ENCODE measurements around the gene DNASE1L3. TPM values are rescaled to one million over a fixed set of nuclear protein-coding genes. Genes with fewer than 3 reads are reported as not detected.

The DNASE1L3 gene
- polyA plus RNA-seq, 1 experiment, result not detected

DNA sequence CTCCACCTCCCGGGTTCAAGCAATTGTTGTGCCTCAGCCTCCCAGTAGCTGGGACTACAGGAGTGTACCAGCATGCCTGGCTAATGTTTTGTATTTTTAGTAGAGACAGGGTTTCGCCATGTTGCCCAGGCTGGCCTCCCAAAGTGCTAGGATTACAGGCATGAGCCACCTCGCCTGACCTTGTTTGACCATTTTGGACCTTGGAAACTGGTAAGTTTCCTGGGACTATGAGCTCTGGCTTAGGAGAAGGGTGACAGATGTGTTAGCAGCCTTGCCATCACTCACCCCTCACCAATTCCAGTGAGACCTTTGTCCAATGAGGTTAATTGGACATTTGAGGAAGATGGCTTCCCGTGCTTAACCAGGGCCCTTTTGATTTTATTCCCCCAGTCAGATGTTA lies 19.9 kb downstream of the DNASE1L3 start:
- POLR2A ChIA-PET, result interaction anchor here (1.1 kb wide), 1 partner anchor 115 kb away, joined by 3 read pairs; the partner anchor contains the start of genes HTD2 and RPP14
- CTCF ChIA-PET, result interaction anchor here (4.1 to 9.1 kb wide), 4 partner anchors 13 to 116 kb away, joined by 46 to 216 read pairs (median 58); partner anchors contain the start of genes HTD2 and RPP14
- no peak for DNase-seq (ENCODE audit: low read depth, low spot score)
- TF ChIP-seq, protein P1, sequence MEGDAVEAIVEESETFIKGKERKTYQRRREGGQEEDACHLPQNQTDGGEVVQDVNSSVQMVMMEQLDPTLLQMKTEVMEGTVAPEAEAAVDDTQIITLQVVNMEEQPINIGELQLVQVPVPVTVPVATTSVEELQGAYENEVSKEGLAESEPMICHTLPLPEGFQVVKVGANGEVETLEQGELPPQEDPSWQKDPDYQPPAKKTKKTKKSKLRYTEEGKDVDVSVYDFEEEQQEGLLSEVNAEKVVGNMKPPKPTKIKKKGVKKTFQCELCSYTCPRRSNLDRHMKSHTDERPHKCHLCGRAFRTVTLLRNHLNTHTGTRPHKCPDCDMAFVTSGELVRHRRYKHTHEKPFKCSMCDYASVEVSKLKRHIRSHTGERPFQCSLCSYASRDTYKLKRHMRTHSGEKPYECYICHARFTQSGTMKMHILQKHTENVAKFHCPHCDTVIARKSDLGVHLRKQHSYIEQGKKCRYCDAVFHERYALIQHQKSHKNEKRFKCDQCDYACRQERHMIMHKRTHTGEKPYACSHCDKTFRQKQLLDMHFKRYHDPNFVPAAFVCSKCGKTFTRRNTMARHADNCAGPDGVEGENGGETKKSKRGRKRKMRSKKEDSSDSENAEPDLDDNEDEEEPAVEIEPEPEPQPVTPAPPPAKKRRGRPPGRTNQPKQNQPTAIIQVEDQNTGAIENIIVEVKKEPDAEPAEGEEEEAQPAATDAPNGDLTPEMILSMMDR (IDR thresholded peaks at IDR 0.05; ENCODE audit: low read depth, low read length), result no peak
- H3K27me3 ChIP-seq (ENCODE audit: control insufficient read depth, insufficient read depth, low read length), result peaks cover 2% of the 10 kb centered on the region
- no peak overlapping the region for H3K4me3 ChIP-seq (ENCODE audit: low read depth, low read length)
- H3K27ac ChIP-seq (ENCODE audit: low read depth, low read length), result no peak overlapping the region
- H3K9me3 ChIP-seq (ENCODE audit: control insufficient read depth, insufficient read depth, low read length), result no peaks in the 10 kb centered on the region

DNA sequence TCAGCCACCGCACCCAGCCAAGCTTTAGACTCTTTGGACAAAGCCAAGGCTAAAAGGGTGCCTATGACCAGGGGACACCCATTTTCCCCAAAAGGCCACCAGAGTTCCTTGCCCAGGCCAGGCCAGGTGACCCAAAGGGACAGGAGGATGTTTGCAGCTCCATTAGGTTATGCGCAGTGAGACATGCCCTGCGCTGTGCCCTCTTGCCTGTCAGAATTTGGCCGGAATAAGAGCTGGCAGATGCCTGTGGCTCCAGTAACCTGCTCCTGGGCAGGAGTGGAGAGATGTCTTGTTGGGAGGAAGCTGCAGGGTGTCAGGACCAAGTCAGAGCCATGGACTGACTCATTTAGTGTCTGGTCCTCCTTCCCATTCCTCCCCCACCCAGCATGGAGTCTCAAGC lies 20.5 kb downstream of the DNASE1L3 start:
- Histone ChIP-seq H3K9me3 (ENCODE audit: control insufficient read depth, insufficient read depth, low read length) (no peaks in the 10 kb centered on the region), H3K27me3 (ENCODE audit: control insufficient read depth, insufficient read depth, low read length) (peaks cover 2% of the 10 kb centered on the region), H3K4me3 (ENCODE audit: low read depth, low read length) (no peak overlapping the region), H3K27ac (ENCODE audit: low read depth, low read length) (no peak overlapping the region)
- CTCF ChIA-PET, result interaction anchor here (4.1 to 9.1 kb wide), 4 partner anchors 13 to 117 kb away, joined by 46 to 216 read pairs (median 58); partner anchors contain the start of genes HTD2 and RPP14
- DNase-seq (ENCODE audit: low read depth, low spot score), result no peak
- POLR2A ChIA-PET, result interaction anchor here (1.1 kb wide), 1 partner anchor 116 kb away, joined by 3 read pairs; the partner anchor contains the start of genes HTD2 and RPP14
- TF ChIP-seq, protein P1 (IDR thresholded peaks at IDR 0.05; ENCODE audit: low read depth, low read length), result no peak

DNA sequence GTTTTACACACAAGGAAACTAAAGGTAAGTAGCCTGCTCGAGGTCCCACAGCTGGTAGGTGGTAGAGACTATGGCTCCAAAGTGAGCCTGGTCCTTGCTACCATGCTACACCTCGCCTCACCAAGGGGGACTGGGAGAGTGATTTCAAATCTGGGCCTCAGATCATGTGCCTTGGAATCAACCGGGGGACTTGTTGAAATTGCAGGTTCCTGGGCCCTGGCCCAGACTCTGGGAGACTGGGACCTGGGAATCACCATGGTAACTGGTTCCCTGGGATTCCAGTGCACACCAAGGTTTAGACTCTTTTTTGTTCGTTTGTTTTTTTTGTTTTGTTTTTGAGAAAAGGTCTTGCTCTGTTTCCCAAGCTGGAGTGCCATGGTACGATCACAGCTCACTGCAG lies 21.1 kb downstream of the DNASE1L3 start:
- no peak overlapping the region for H3K4me3 ChIP-seq (ENCODE audit: low read depth, low read length)
- DNase-seq (ENCODE audit: low read depth, low spot score), result no peak
- CTCF ChIA-PET, result interaction anchor here (4.1 to 9.1 kb wide), 4 partner anchors 12 to 117 kb away, joined by 46 to 216 read pairs (median 58); partner anchors contain the start of genes HTD2 and RPP14
- H3K9me3 ChIP-seq (ENCODE audit: control insufficient read depth, insufficient read depth, low read length), result no peaks in the 10 kb centered on the region
- H3K27me3 ChIP-seq (ENCODE audit: control insufficient read depth, insufficient read depth, low read length), result peaks cover 2% of the 10 kb centered on the region
- TF ChIP-seq, protein P1 (IDR thresholded peaks at IDR 0.05; ENCODE audit: low read depth, low read length), result no peak
- POLR2A ChIA-PET, result no interaction called here
- no peak overlapping the region for H3K27ac ChIP-seq (ENCODE audit: low read depth, low read length)

DNA sequence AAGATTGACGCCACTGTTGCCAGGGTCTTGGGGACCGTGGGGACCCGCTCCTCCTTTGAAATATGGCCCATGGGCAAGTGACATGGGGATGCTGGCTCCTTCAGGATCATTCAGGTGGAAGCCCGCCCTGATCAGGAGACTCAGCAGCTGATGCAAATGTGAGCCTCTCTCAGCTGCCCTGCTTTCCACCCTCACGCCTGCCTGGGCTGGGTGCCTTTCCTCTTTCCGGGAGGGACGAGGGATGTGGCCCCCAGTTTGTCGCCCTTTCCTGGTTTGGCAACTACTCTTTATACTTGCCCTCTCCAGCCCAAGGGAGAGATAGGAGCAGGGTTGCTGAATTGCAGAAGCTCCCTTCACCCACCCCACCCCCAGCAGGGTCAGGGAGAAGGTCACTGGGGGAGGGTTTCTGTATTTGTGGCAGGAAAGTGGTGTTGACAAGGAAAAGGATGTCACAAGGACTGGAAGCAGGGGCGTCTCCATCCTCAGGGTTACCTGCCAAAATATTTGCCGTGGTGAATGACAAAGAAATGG lies 21.8 kb downstream of the DNASE1L3 start:
- H3K27me3 ChIP-seq (ENCODE audit: control insufficient read depth, insufficient read depth, low read length), result peaks cover 2% of the 10 kb centered on the region
- POLR2A ChIA-PET, result interaction anchor here (0.6 kb wide), 1 partner anchor 118 kb away, joined by 3 read pairs; no protein-coding TSS in a partner anchor
- CTCF ChIA-PET, result interaction anchor here (1.2 to 9.1 kb wide), 11 partner anchors 11 to 344 kb away, joined by 3 to 216 read pairs (median 7); partner anchors contain the start of genes ABHD6, HTD2 and RPP14
- H3K4me3 ChIP-seq (ENCODE audit: low read depth, low read length), result no peak overlapping the region
- no peak overlapping the region for H3K27ac ChIP-seq (ENCODE audit: low read depth, low read length)
- H3K9me3 ChIP-seq (ENCODE audit: control insufficient read depth, insufficient read depth, low read length), result no peaks in the 10 kb centered on the region
- DNase-seq (ENCODE audit: low read depth, low spot score), result no peak
- TF ChIP-seq, protein P1 (IDR thresholded peaks at IDR 0.05; ENCODE audit: low read depth, low read length), result no peak

DNA sequence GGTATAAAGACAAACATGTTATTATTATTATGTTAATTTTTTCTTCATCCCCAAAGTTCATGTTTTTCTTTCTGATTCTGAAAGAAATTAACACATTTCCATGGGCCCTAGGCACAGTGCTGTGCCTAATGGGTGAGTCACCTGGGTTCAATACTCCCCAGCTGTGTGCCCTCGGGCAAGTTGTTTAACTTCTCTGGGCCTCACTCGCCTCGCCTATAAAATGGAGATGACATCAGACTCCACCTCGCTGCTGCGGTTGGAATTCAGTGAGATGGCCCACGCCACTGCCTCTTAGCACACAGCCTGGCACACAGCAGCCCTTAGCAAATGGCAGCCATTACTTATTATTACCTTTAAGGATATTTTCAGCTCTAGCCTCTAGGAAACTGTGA lies 22.6 kb downstream of the DNASE1L3 start:
- CTCF ChIA-PET, result interaction anchor here (0.6 to 9.1 kb wide), 28 partner anchors 9 to 459 kb away, joined by 3 to 216 read pairs (median 4); partner anchors contain the start of genes ABHD6, HTD2 and RPP14
- POLR2A ChIA-PET, result interaction anchor here (0.8 kb wide), 1 partner anchor 118 kb away, joined by 3 read pairs; the partner anchor contains the start of genes HTD2 and RPP14
- TF ChIP-seq, protein P1 (IDR thresholded peaks at IDR 0.05; ENCODE audit: low read depth, low read length), result no peak
- H3K27me3 ChIP-seq (ENCODE audit: control insufficient read depth, insufficient read depth, low read length), result peaks cover 2% of the 10 kb centered on the region
- H3K9me3 ChIP-seq (ENCODE audit: control insufficient read depth, insufficient read depth, low read length), result no peaks in the 10 kb centered on the region
- H3K27ac ChIP-seq (ENCODE audit: low read depth, low read length), result no peak overlapping the region
- H3K4me3 ChIP-seq (ENCODE audit: low read depth, low read length), result no peak overlapping the region
- no peak for DNase-seq (ENCODE audit: low read depth, low spot score)
